GM19395 (cell line): ENCODE data around the gene SLC25A21.

Source experiments
- ATAC-seq: cut with Tn5 transposase; IDR thresholded peaks from one replicate; pipeline ENCODE4 v1.9.1; 2021; ENCODE audit warnings: mild to moderate bottlenecking, moderate library complexity; ENCODE audit not compliant: unreplicated experiment

Gene SLC25A21

DNA sequence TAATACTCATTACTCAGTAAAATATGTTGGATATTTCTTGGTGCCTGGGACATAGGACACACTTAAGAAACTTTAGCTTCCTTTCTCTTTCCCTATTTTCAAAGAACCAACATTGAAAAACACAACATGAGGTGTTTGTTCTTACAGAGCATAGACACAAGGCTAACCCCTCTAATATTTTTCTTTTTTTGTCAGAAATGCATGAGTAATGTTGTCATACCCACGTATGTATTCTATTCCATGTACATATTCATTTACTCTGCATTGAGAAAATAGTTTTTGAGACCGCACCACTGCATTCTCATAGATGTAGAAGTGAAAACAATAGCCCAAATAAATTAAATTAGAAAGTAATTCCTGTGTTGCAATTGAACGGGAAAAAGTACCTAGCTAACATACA, 497.7 kb downstream of the SLC25A21 start:
- ATAC-seq = no peak

DNA sequence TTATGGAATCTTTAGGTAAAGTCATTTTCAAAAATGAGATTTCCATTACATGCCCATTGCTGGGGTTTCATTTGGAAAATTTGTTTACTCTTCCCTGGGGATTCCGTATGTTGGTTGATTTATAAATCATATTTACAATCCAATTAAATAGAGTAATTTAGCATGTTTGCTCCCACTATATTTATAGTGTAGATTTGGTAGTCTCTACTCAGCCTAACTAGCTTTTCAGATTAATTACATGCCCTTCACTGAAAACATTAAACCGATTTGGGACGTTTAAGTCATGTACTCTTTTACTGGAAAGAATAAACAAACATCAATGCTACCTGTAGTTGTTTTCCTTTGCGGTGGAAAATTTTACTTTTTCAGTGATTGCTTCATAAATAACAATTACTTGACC, 500.3 kb downstream of the SLC25A21 start:
- no peak for ATAC-seq

DNA sequence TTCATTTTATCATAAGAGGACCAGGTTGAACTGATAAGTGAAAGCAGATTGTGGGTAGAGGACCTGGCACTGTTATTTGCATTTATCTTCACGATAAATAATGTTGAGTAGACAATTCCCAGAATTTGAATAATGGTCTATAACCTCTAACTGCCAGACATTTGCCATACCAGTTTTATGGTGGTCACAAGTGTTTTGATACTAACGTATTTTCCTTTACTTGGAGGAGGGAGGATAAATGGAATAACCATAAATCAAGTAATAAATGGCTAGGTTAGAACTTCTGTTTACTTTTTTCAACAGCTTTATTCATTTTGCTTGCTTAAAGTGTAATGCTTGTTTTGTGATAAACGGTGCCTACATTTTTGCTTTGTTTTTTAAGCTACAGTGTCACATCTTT, 501.3 kb downstream of the SLC25A21 start:
- ATAC-seq = no peak

DNA sequence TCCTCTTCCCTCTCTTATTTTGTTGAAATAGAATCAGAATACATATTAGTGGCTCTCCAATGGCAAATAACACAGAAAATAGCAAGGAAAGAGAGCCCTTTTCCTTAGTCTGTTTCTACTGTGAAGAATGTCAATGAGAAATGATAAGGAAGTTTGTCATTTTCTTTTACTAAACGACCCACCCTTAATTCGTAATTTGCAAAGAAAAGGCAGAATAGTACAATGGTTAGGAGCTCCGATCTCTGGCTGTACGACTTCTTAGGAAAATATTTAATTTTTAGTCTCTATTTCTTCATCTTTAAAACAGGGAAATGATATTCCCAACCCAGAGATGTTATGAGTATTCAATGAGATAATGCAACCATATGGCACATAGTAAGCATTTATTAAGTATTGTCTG, 504.7 kb downstream of the SLC25A21 start:
- ATAC-seq = no peak

DNA sequence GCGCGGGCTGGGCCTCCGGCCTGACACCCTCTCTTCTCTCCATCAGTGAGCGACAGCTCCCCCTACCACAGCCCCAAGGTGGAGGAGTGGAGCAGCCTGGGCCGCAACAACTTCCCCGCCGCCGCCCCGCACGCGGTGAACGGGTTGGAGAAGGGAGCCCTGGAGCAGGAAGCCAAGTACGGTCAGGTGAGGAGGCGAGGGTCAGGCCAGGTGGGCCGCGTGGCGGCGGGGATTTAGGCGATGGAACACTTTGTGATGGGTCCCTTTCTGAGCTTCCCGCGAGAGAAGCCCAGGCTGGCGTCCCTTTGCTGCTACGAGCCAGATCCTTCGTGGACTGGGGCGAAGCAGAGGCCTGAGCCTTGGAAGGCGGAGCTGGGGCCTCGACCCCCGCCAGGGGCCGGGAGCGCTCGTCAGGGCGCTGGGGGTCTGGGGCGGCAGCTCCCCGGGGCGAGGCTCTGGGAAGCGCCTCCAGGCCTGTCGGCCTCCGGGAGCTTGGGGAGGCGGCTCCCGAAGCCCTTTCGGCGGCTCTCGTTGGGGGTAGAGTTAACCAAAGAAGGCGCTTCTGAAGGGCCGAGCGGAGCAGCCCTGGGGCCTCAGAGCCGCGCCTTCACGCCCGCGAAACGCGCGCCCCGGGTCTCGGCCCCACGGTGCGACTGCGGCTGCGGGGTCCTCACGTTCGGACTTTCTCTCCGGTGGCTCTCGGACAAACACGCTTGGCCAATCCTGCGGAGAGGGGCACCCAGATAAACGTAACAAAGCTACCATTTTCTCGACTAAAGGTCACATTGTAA, 505.8 kb downstream of the SLC25A21 start:
- ATAC-seq = no peak

DNA sequence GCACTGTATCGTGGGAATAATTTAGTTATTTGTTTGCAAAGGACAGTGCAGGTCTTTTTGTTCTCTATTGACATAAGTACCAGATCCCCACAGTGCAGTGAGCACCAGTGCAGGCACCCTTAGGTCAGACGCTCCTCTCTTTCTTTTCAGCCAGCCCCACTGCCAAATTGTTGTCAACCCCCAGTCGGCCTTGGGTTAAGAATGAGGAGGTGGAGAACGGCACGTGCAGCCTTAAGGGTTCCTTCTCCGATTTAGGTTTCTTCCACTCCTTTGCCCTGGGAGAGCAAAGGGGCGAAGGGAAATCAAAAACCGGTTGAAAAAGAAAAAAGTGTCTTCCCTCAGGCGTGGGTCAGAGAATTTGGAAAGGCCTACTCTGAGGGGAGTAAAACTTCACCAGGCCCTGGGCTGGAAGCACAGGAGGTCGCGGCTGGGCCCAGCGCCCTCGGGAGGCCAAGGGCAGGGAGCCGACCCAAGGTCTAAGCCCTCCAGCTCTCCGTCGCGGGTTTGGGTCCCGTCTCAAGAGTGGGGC, 506.5 kb downstream of the SLC25A21 start:
- ATAC-seq = no peak

DNA sequence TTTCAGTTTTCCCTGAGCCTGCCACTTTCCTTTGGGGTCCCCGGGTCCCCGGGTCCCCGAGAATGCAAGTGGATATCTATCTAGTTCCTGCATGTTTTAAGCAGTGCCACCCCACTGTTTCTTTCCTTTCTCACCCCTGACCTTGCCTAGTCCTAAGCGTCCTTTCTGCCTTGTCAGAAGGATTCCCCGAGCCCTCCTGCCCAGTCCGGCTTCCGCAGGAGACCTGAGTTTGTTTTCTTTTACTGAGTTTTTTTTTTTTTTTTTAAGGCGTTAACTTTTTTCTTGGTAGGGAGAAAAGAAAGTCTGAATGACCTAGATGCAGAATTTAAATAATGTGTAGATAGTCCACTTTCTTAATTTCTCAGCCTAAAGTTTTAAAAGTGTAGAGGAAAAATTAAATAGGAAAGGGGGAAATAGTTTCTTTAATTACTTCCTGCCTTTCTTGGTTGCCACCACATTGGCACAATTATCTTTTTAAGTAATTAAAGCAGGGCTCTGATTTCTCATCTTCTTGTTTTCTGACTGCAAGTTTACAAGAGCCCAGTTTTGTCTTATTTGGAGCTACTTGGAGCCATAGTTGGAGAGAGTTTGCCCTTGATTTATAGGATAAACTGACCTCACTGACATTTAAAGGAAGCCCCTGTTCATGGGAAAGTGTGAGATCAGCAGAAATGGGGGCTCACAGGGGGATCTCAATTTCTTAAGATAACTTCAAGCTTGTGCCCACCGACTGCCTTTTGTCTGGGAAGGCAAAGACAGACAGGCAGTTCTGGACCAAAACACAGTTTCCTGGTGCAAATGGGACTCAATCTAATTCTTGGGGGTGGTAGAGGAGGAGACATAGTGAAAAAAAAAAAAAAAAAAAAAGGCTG, 507.8 kb downstream of the SLC25A21 start:
- ATAC-seq = no peak

DNA sequence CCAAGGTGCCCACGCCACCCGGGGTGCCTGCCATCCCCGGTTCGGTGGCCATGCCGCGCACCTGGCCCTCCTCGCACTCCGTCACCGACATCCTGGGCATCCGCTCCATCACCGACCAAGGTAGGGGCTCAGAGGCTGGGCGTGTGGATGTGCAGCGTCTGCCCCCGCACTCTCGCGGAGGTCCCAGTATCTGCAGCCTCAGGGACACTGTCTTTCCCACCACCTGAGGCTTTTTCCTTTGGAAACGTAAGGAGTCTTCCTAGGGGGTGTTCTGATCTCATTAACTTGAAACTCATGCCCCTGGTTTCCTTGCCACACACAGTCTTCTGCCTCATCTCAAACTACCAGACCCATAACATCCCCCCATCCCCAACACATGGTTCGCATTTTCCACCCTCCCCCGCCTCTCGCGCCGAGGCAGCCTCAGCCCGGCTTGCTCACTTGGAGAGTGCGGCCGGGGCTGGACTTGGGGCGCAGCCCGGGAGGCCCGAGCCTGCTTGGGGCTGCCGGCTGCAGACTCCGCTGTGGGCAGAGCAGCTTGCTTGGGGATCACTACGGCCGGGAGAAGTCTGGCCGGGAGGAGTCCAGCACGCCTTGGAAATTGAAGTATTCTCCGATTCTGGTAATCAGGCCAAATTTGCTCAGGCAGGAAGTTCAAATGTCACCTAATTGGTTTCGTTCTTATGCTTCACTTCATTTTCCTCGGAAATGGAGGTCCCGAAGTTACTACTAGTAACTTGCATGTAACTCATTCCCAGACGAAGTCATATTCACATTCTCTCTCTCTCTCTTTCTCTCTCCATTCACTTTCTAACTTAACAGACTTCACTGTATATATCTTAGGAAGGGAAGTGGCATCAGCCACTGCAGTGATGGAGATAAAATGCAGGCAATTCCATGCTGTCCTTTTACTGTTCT, 508.7 kb downstream of the SLC25A21 start:
- ATAC-seq = no peak

DNA sequence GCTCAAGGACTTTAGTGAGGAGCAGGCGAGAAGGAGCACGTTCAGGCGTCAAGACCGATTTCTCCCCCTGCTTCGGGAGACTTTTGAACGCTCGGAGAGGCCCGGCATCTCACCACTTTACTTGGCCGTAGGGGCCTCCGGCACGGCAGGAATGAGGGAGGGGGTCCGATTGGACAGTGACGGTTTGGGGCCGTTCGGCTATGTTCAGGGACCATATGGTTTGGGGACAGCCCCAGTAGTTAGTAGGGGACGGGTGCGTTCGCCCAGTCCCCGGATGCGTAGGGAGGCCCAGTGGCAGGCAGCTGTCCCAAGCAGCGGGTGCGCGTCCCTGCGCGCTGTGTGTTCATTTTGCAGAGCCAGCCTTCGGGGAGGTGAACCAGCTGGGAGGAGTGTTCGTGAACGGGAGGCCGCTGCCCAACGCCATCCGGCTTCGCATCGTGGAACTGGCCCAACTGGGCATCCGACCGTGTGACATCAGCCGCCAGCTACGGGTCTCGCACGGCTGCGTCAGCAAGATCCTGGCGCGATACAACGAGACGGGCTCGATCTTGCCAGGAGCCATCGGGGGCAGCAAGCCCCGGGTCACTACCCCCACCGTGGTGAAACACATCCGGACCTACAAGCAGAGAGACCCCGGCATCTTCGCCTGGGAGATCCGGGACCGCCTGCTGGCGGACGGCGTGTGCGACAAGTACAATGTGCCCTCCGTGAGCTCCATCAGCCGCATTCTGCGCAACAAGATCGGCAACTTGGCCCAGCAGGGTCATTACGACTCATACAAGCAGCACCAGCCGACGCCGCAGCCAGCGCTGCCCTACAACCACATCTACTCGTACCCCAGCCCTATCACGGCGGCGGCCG, 509.6 kb downstream of the SLC25A21 start:
- no peak for ATAC-seq

DNA sequence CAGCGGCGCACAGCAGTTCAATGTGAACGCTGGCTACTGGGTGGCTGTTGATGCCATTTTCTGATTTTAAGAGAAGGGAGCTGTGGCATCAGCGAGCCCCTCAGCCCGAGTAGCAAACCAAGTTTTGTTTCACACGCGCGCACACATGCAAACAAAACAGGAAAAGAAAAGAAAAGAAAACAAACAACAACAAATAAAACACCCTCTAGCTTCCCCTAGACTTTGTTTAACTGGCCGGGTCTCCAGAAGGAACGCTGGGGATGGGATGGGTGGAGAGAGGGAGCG, 510.2 kb downstream of the SLC25A21 start:
- ATAC-seq = no peak

DNA sequence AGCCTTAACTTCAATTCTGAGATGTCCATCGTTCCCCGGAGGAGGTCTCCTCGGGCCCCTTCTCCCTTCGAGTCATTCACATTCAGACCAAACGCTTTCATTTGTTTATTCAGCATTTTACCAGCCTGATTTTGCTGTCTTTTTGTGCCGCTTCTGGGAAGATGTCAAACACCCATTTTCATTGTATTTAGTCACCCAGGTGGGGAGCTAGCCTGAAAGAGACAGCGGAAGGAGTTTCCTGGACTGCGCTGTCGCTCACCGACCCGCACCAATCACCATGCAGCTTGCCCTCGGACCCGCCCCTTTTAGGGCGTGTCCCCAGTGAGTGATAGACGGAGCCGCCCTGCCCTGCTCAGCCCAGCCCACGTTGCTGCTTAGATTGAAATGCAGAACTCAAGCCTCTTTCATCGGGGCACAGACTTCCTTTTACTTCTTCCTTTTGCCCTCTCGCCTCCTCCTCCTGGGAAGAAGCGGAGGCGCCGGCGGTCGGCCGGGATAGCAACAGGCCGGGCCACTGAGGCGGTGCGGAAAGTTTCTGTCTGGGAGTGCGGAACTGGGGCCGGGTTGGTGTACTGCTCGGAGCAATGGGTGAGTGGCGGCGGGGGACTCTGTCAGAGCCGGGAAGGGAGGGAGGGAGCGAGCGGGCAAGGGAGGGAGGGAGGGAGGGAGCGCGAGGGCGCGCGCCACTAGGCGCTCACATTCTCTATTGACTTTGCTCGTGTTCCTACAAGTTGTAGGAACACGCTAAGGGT, 510.7 kb downstream of the SLC25A21 start, which contains the start of gene PAX9:
PAX9 (plus strand) TSS at position 355 of the 752 bp plus-strand sequence; CDS start at position 585, 230 bp downstream.
- peak; percentile 82 for ATAC-seq

DNA sequence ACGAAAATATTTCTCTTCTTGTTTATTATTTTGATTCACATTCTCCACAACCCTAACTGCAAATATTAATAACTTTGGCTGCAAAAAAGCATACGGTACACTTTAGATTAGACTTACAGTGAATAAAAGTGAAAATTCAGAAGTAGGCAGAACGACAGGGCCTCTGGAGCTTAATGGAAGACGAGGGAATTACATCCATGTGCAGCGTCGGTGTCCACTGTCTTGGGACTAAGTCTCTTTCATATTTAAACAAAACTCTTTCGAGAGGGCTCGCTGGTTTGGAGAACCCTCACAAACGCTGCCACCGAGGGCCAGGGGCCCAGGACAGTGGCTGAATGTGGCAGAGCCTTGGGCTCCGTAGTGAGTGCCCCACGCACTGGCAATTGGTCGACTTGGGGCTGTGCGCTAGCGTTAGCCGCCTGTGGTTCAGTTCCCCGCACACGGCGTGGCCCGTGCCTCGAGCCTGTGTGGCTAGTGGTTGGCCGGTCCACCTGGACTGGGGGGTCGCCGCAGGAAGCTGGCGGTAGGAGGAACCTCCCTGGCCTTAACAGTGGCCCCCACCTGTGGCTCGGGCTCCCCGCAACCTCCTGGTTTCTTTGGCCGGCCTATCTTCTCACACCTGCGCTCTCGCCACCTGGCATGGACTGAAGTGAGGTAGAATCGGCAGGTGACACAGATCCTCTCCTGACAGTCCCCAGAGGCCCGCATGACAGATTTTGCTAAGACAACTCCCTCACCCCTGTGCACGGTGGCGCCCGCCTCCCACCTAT, 511.5 kb downstream of the SLC25A21 start:
- ATAC-seq = no peak

DNA sequence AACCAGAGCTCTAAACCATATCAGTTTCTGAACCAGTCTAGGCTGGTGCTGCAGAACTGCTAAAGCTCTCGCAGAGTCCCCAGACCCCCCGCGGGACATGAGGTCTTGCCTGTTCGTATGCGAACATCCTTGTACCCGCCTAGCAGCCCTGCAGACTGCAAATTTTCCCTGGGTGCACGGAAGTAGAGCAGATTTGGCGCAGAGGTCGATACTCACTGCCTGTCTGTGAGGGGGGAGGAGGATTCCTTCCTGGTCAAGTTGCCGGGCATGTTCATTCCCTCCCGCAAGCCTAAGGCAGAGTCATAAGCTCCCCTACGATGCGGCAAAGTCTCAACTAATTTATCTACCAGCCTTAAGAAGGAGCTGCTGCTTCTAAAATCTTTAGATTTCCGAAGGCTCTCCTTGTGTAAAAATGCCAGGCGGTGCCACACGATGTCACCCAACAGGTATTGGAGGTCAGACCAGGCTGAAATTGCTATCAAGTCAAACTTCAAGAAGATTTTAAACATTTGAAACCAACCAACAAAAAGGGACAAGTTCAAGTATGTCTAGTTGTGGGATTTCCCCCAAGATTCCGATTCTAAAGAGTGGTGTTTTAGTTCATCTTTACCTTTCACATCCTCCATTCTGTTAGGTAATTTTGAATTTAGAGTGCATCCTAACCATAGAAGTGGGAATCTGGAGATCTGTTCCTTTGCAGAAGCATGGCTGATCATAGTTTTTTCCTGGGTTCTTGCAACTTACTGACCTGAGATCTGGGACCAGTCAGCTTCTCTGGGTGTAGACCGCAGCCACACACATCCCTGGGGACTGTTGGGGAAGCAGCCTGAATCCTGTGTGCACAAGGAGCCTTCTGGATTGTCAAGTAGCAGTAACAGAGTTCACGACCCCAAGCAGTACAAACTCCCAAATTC, 512.3 kb downstream of the SLC25A21 start:
- no peak for ATAC-seq

DNA sequence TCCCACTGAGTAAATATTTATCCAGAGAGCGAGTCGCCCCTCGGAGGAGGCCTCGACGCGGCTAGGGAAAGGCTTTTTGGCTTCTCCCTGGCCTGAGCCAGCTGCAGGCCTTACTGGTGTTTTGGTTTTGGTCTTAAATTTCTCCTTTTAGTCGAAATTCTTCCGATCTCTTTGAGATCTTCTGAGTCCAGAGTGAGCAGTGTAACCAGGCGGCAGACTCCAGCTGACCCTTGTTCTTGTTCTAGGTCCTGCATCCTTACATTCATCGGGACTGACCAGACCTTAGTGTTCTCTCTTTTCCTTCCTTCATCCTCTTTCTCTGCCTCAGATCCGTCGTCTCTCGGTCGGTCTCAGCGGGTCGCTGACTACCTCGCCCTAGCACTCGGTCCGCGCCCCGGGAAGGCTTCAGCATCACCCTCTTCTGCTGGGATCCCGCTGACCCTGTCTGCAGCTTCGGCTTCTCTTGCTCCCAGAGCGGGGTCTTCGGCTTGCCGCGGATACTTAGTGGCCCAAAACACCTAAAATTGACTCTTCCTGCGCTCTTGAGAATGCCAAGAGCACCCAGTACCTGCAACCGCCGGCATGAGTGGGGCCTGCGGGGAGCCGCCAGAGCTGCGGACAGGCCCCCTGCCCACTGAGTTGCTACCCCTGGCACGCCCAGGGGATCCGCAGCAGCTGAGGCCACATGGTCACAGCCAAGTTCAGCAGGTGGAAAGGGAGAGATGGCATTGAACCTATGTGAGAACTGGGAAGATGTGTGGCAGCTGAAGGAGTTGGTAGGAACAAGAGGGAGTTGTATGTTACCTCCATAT, 513.2 kb downstream of the SLC25A21 start:
- ATAC-seq = no peak

DNA sequence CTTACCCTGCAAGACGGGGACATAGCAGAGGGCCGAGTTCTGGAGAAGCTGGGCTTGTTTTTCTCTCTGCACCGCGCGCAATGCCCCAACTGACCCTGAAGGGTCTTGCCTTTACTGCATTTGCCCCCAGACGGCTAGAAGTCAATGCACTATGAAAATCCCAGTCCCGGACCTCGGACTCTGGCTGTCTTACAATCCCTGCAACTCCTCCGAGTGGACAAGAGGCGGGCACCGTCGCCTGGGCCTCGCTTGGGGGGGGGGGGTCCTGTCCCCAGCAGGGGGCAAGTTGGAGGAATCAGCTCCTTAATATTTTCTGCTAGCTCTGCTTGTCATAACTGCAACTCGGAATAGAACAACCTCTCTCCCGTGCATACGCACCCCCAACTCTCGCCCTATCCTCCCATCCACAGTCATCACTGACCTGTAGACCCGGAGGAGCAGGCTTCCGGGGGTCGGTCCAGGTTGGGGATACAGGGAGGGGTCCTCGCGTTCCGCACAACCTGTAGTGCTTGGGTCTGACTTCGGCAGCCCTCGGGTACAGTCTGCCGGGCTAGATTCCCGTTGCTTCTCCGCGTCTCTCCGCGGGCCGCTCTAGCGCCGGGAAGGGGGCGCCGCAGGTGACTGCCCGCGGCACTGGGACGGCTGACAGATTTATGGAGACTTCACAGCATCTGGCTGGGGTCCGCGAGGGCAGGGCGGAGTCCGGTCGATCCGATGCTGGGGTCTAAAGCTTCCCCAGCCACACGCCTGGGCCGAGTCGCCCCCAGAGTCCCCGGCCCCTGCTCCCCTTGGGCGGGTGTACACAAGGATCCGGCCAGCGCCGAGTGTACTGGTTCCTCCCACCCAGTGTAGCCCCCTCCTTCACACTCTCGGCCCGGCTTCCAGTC, 514.0 kb downstream of the SLC25A21 start:
- ATAC-seq = no peak
